NCI-H524 treated with DMSO at 0.1 percent for 48 hours (cell line): ENCODE results near the gene OSBPL2.

ENCODE experiments used
- DNase-seq: peaks from one replicate; lab custom pipeline; 2025; lab: John Stamatoyannopoulos, UW

The OSBPL2 gene

GRCh38 chr20:62237801-62238568 lies at the start of gene OSBPL2:
Gene OSBPL2 (plus strand): TSS chr20:62238521. CDS start chr20:62256185, 17,664 bp downstream.
- peak; percentile 51 for DNase-seq

DNA sequence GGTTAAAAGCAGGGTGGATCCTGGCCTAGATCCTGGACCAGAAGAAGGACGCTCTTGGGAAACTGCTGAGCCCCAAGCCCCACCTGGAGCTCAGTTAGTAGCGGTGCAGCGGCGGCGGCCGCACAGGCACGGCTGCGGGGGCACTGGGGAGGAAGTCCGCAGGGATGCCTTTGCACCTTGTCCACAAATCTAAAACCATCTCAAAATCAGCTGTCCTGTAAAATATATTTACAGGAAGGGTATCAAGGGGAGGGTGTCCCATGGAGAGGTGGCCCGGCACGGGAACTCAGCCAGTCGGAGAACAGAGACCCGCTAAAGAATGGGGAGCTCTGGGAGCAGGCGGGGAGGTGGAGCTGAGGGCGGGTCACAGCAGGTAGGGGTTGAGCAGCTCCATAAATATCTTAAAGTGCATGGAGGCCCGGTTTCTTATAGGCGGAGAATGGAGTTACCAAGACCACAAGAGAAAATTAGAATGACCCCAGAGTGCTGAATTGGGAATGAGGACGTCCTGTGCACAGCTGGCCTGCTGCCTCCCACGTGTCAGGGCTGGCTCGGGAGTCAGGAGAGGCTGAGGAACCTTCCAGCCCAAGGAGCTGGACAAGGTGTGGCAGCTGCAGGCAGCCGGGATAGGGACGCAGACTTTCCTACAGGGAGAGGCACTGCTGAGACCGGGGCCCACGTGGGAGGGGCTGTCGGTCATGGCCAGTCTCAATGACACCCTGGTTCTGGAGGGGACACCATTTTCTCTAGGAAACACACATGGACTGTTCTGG lies 47.5 kb upstream of the OSBPL2 start:
- DNase-seq: no peak

- no peak for DNase-seq
Observed at GRCh38 chr20:62191781-62192559, 46.4 kb upstream of the OSBPL2 start.

DNA sequence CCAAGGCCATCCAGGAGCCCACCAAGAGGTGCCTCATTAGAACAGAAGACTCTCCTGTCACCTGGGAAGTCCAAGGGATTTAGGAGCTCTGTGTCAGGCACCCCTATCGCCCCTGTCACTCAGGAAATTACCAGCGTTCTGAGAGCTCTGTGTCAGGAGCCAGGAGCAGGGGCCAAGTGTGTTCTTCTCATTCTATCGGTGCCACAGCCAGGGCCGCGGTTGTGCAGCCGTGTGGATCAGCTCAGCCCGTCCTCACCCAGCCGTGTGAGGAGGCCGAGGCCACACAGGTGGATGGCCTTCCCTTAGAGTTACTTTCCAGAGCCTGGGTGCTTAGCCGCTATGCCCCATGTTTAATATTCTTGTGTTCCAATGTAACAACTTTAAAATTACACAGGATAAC lies 45.7 kb upstream of the OSBPL2 start:
- no peak for DNase-seq

- DNase-seq: no peak
Observed at GRCh38 chr20:62193079-62194025, 45.0 kb upstream of the OSBPL2 start.

GRCh38 chr20:62195075-62195405 lies 43.3 kb upstream of the OSBPL2 start:
- no peak for DNase-seq

DNA sequence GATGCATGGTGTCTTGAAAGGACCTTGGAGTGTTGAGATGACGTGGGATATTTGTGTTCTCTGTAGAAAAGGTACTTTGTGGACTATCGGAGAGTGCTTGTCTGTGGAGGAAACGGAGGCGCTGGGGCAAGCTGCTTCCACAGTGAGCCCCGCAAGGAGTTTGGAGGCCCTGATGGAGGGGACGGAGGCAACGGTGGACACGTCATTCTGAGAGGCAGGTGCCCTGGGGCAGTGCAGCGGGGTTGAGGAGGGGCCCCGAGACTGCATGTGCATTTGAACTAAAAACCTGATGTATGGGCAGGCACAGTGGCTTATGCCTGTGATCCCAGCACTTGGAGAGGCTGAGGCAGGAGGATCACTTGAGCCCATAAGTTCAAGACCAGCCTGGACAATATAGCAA lies 42.6 kb upstream of the OSBPL2 start:
- DNase-seq: no peak

- no peak for DNase-seq
Observed at GRCh38 chr20:62196286-62196685, 42.0 kb upstream of the OSBPL2 start.

DNA sequence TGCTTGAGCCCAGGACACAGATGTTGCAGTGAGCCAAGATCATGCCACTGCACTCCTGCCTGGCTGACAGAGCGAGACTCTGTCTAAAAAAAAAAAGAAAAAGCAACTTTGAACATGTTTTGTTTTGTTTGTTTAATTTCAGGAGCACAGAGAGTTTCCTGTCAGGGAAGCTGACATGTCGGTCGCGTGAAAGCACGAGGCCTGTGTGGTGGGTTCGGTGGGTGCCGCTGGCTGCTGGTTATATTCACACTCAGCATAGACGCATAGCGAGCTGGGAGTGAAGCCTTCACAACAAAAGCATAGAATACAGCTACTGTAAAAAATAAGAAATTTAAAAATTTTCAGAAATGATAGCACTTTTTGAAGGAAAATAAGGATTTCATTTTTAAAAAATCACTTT lies 41.0 kb upstream of the OSBPL2 start:
- DNase-seq: no peak

GRCh38 chr20:62197801-62198200 lies 40.5 kb upstream of the OSBPL2 start:
- DNase-seq: no peak

- no peak for DNase-seq
Observed at GRCh38 chr20:62198496-62198895, 39.8 kb upstream of the OSBPL2 start.

- DNase-seq: no peak
Observed at GRCh38 chr20:62198931-62199330, 39.4 kb upstream of the OSBPL2 start.

DNA sequence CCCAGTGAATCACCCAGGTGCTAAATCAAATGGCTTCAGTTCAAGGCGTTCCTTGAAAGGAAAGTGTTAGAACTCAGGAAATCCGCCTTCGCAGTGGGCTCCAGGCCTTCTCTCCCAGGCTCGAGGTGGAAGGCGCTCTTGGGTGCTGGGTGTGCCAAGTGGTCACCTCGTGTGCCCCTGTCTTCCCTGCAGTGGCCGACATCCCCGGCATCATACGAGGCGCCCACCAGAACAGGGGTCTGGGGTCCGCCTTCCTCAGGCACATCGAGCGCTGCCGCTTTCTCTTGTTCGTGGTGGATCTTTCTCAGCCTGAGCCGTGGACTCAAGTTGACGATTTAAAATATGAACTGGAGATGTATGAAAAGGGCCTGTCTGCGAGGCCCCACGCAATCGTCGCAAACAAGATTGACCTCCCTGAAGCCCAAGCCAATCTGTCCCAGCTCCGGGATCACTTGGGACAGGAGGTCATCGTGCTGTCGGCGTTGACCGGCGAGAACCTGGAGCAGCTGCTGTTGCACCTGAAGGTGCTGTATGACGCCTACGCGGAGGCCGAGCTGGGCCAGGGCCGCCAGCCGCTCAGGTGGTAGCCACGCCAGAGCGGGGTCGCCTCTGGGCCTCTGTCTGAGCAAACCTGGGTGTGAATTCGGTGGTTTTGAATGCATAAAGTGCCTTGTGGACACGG lies 37.7 kb upstream of the OSBPL2 start:
- DNase-seq: no peak

- no peak for DNase-seq
Observed at GRCh38 chr20:62201173-62202082, 36.9 kb upstream of the OSBPL2 start.

DNA sequence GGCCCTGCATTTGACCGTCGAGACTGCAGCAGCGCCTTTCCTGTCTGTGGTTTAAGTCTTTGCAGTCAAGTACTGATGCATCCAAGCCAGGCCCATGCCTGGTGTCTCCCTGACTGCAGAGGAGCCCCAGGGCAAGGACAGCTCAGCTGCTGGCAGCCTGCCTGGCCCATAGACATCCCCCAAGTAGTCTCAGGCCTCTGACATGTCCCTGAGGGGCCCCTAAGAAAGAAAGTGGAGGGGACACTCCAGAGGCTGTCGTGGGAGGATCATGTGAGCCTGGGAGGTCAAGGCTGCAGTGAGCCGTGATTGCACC lies 36.3 kb upstream of the OSBPL2 start:
- no peak for DNase-seq

GRCh38 chr20:62202676-62203377 lies 35.5 kb upstream of the OSBPL2 start:
- DNase-seq: no peak

DNA sequence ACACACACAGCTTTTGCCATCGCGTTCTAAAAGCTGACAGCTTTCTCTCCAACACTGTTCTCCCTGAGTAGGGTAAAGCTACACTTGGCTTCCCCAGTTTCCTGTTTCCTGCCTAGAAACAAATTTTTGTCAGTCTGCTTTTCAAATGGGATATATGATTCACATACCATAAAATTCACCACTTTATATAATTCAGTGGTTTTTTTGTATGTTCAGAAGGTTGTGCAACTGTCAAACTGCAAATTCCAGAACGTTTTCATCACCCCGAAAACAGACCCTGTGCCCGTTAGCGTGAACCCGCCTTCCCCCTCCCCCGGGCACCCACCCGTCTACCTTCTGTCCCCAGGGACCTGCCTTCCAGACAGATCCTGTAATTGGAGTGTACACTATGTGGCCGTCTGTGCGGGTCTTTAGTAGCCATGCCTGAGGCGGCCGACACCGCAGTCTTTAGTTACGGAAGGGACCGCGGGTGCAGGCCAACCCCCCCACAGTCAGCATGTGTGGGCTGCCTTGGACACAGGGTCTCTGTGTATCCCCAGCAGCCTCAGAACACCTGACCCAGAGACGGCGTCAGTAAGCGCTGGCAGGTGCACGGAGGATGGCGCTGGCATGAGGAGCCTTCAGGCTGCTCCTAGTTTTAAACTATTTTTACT lies 34.8 kb upstream of the OSBPL2 start:
- no peak for DNase-seq

GRCh38 chr20:62205618-62206387 lies 32.5 kb upstream of the OSBPL2 start:
- DNase-seq: no peak
